Thymus (tissue), 11 donors: ENCODE results near the gene C19orf25. TPM values are rescaled to one million over a fixed set of nuclear protein-coding genes. Genes with fewer than 3 reads are reported as not detected.

ENCODE experiments used
- DNase-seq, 9 donors: peaks; one replicate each; pipeline ENCODE4 v3.0.0-alpha.2; 2013; ENCODE audit warnings: low spot score in 9 of 9, low read depth in 6 of 9, missing footprints in 1 of 9
- H3K27ac ChIP-seq, 2 donors: one replicate each; pipeline ENCODE4 v1.5.1; 2013; ENCODE audit warnings: control low read depth in 1 of 2, low read depth in 1 of 2, low read length in 1 of 2, mild to moderate bottlenecking in 1 of 2, moderate library complexity in 1 of 2
- H3K27me3 ChIP-seq, 2 donors: one replicate each; pipeline ENCODE4 v1.5.1; 2013; ENCODE audit warnings: low read length in 1 of 2; ENCODE audit not compliant: control insufficient read depth in 2 of 2, insufficient read depth in 1 of 2
- H3K36me3 ChIP-seq, 2 donors: one replicate each; pipeline ENCODE4 v1.5.1; 2013; ENCODE audit warnings: low read length in 1 of 2, mild to moderate bottlenecking in 1 of 2, moderate library complexity in 1 of 2; ENCODE audit not compliant: control insufficient read depth in 2 of 2, insufficient read depth in 2 of 2
- H3K4me1 ChIP-seq, 2 donors: one replicate each; pipeline ENCODE4 v1.5.1; 2013; ENCODE audit warnings: low read length in 2 of 2; ENCODE audit not compliant: control insufficient read depth in 2 of 2, insufficient read depth in 2 of 2
- H3K4me3 ChIP-seq, 2 donors: one replicate each; pipeline ENCODE4 v1.5.1; 2013; ENCODE audit warnings: low read length in 2 of 2, control low read depth in 1 of 2, mild to moderate bottlenecking in 1 of 2
- H3K9me3 ChIP-seq, 2 donors: one replicate each; pipeline ENCODE4 v1.5.1; 2013; ENCODE audit warnings: low read length in 1 of 2, mild to moderate bottlenecking in 1 of 2; ENCODE audit not compliant: control insufficient read depth in 2 of 2, insufficient read depth in 1 of 2
- WGBS: extraction: QIAGEN DNeasy Blood & Tissue Kit; methylation state at CpG from one replicate; pipeline ENCODE4 v1.1.7; 2013; 5-methylcytosine and 5-hydroxymethylcytosine counted together
- polyA plus RNA-seq: library from polyadenylated mRNA; stranded (reverse); fragments of 200-250 nt; gene quantifications from one replicate; pipeline ENCODE4 v1.2.3, GENCODE V29; 2013
- total RNA-seq: library from RNA; stranded (reverse); fragments of 120-200 nt; gene quantifications from one replicate; pipeline ENCODE4 v1.2.4, GENCODE V29; 2013
- donor health status: healthy.

Gene C19orf25
- total and polyA plus RNA-seq, 2 donors: 22.8 to 38.1 TPM

DNA sequence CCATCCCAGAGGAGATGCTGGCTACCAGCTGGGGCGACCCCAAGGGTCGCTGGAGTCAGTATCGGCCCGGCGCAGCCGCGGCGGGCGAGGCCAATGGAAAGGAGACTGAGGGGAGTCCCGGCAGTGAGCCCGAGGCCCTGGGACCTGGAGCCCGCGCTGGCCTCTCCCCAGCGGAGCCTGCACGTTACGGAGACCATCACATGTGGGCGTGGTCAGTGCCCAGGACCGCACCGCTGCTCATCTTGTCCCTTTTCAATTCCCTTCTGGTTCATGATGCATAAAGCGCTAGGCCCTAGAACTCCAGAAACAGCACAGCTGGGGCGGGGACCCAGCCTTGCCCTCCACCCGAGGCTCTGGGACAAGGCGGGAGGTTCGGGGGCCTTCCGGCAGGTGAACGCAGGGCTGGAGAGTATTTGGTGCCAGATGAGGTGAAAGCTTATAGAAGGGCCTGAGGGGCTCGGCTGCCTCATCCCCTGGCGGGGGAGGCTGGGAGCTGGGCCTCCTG is 8.0 kb downstream of the C19orf25 start:
- Histone ChIP-seq H3K4me1 (peaks cover 18 to 20% of the 10 kb centered on the region in 2 donors), H3K27ac (no peak overlapping the region), H3K9me3 (peaks cover 0 to 9% of the 10 kb centered on the region in 2 donors), H3K4me3 (peak overlapping the region in 1 of 2 donors; percentile 47), H3K36me3 (peaks cover 5 to 18% of the 10 kb centered on the region in 2 donors), H3K27me3 (peaks cover 74 to 75% of the 10 kb centered on the region in 2 donors)
- WGBS: 12% methylated on average over 28 of the region's 28 CpGs
- DNase-seq: no peak

DNA sequence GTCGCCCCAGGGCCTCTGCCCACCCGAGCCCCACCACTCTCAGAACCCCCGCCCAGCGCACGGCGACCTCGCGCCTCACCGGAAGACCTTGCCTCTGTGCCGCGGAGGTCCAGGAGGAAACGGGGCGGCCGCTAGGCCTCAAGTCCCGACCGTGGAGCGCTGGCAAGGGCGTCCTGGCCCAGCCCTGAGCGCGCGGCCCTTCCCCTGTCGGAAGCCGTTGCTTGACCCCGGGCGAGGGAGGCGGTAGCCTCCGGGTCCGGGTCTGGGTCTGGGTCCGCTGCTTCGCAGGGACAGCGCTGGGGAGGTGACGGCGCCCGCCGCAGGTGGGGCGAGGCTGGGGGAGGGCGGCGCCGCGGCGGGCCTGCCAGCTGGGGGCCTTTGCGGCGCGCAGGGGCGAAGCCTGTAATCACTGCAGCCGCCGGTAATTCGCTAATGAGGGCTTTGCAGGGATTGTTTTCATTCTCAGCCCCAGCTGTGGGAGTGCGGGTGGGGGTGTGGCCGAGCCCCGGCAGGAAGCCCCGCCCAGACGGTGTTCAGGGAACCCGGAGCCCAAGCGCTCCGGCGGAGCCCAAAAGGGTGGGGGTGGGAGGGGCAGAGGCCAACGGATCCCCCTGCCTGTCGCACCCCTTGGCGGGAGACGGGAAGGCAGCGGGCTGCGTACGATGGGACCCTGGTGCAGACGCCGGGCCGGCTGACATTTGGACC is 8.6 kb downstream of the C19orf25 start:
- H3K4me3 ChIP-seq: peak overlapping the region in 1 of 2 donors; percentile 47
- 1% methylated on average over 67 of the region's 67 CpGs for WGBS
- no peak overlapping the region for H3K27ac ChIP-seq
- DNase-seq: peak in 3 of 9 donors; percentile 54 to 67 (median 57)
- peaks cover 80 to 81% of the 10 kb centered on the region in 2 donors for H3K27me3 ChIP-seq
- peaks cover 2 to 9% of the 10 kb centered on the region in 2 donors for H3K9me3 ChIP-seq
- H3K36me3 ChIP-seq: peaks cover 0 to 12% of the 10 kb centered on the region in 2 donors
- peaks cover 18 to 20% of the 10 kb centered on the region in 2 donors for H3K4me1 ChIP-seq

DNA sequence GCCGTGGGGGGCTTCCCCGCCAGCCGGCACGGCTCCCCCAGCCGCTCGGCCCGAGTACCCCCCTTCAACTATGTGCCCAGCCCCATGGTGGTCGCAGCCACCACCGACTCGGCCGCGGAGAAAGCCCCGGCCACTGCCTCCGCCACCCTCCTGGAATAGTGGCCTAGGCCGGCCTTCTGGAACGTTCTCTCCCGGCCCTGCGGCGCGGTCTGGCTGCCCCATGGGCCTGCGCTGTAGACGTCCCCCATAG is 9.0 kb downstream of the C19orf25 start:
- WGBS: 5% methylated on average over 22 of the region's 22 CpGs
- Histone ChIP-seq H3K9me3 (peaks cover 2 to 9% of the 10 kb centered on the region in 2 donors), H3K4me3 (peak overlapping the region in 1 of 2 donors; percentile 47), H3K36me3 (peaks cover 0 to 8% of the 10 kb centered on the region in 2 donors), H3K27ac (no peak overlapping the region), H3K27me3 (peaks cover 85 to 86% of the 10 kb centered on the region in 2 donors), H3K4me1 (peaks cover 18 to 20% of the 10 kb centered on the region in 2 donors)
- DNase-seq: no peak

DNA sequence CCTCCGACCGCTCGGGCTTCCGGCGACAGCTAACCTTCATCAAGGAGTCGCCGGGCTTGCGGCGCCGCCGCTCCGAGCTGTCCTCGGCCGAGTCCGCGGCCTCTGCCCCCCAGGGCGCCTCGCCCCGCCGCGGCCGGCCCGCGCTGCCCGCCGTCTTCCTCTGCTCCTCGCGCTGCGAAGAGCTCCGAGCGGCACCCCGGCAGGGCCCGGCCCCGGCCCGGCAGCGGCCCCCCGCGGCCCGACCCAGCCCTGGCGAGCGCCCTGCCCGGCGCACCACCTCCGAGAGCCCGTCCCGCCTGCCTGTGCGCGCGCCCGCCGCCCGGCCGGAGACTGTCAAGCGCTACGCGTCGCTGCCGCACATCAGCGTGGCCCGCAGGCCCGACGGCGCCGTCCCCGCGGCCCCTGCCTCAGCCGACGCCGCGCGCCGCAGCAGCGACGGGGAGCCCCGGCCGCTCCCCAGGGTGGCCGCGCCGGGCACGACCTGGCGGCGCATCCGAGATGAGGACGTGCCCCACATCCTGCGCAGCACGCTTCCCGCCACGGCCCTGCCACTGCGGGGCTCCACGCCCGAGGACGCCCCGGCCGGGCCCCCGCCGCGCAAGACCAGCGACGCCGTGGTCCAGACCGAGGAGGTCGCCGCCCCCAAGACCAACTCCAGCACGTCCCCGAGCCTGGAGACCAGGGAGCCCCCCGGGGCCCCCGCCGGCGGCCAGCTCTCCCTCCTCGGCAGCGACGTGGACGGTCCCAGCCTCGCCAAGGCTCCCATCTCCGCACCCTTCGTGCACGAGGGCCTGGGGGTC is 9.6 kb downstream of the C19orf25 start:
- 1% methylated on average over 117 of the region's 117 CpGs for WGBS

GRCh38 chr19:1468821-1469254 is 10.2 kb downstream of the C19orf25 start:
- Histone ChIP-seq H3K27ac (no peak overlapping the region), H3K4me1 (peaks cover 18 to 20% of the 10 kb centered on the region in 2 donors), H3K4me3 (peak overlapping the region in 1 of 2 donors; percentile 47), H3K27me3 (peaks cover 86 to 94% of the 10 kb centered on the region in 2 donors), H3K36me3 (no peaks in the 10 kb centered on the region), H3K9me3 (peaks cover 2 to 9% of the 10 kb centered on the region in 2 donors)
- DNase-seq: no peak
- 2% methylated on average over 47 of the region's 47 CpGs for WGBS

More for the DNA sequence above, 9.6 kb downstream of the C19orf25 start:
- Histone ChIP-seq H3K4me3 (peak overlapping the region in 1 of 2 donors; percentile 47), H3K9me3 (peaks cover 2 to 9% of the 10 kb centered on the region in 2 donors), H3K4me1 (peaks cover 18 to 20% of the 10 kb centered on the region in 2 donors), H3K36me3 (peaks cover 0 to 3% of the 10 kb centered on the region in 2 donors), H3K27ac (no peak overlapping the region), H3K27me3 (peaks cover 86 to 91% of the 10 kb centered on the region in 2 donors)
- DNase-seq: no peak

DNA sequence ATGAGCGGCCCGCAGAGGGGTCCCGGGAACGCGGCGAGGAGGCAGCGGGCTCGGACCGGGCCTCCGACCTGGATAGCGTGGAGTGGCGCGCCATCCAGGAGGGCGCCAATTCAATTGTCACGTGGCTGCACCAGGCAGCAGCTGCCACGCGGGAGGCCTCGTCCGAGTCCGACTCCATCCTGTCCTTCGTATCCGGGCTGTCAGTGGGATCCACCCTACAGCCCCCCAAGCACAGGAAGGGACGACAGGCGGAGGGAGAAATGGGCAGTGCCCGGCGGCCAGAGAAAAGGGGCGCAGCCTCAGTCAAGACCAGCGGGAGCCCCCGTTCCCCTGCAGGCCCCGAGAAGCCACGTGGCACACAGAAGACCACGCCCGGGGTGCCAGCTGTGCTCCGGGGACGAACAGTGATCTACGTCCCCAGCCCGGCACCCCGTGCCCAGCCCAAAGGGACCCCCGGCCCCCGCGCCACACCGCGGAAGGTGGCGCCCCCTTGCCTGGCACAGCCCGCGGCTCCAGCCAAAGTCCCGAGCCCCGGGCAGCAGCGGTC is 10.7 kb downstream of the C19orf25 start:
- Histone ChIP-seq H3K9me3 (peaks cover 2 to 9% of the 10 kb centered on the region in 2 donors), H3K4me3 (peak overlapping the region in 1 of 2 donors; percentile 47), H3K27me3 (peaks cover 85 to 89% of the 10 kb centered on the region in 2 donors), H3K4me1 (peaks cover 18 to 20% of the 10 kb centered on the region in 2 donors), H3K27ac (no peak overlapping the region), H3K36me3 (no peaks in the 10 kb centered on the region)
- no peak for DNase-seq
- 7% methylated on average over 49 of the region's 49 CpGs for WGBS

DNA sequence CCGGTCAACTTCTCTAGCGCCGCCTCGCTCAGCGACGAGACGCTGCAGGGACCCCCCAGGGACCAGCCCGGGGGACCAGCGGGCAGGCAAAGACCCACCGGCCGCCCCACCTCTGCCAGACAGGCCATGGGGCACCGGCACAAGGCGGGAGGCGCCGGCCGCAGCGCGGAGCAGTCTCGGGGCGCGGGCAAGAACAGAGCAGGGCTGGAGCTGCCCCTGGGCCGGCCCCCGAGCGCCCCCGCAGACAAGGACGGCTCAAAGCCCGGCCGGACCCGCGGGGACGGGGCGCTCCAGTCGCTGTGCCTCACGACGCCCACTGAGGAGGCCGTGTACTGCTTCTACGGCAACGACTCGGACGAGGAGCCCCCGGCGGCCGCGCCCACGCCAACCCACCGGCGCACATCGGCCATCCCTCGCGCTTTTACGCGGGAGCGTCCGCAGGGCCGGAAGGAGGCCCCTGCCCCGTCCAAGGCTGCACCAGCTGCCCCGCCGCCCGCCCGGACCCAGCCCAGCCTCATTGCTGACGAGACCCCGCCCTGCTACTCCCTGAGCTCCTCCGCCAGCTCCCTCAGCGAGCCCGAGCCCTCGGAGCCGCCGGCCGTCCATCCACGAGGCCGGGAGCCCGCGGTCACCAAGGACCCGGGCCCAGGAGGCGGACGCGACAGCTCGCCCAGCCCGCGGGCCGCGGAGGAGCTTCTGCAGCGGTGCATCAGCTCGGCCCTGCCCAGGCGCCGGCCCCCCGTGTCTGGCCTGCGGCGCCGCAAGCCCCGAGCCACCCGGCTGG is 11.3 kb downstream of the C19orf25 start:
- H3K27ac ChIP-seq: no peak overlapping the region
- H3K27me3 ChIP-seq: peaks cover 78 to 82% of the 10 kb centered on the region in 2 donors
- DNase-seq: no peak
- 4% methylated on average over 92 of the region's 92 CpGs for WGBS
- H3K4me1 ChIP-seq: peaks cover 18 to 20% of the 10 kb centered on the region in 2 donors
- no peaks in the 10 kb centered on the region for H3K36me3 ChIP-seq
- no peak overlapping the region for H3K4me3 ChIP-seq
- H3K9me3 ChIP-seq: peaks cover 2 to 9% of the 10 kb centered on the region in 2 donors

DNA sequence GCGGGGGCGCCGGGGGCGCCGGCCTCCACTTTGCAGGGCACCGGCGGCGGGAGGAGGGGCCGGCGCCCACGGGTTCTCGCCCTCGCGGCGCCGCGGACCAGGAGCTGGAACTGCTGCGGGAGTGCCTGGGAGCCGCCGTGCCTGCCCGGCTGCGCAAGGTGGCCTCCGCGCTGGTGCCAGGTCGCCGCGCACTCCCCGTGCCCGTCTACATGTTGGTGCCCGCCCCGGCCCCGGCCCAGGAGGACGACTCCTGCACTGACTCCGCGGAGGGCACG is 11.9 kb downstream of the C19orf25 start:
- H3K4me3 ChIP-seq: no peak overlapping the region
- WGBS: 4% methylated on average over 36 of the region's 36 CpGs
- DNase-seq: no peak
- H3K9me3 ChIP-seq: peaks cover 2 to 9% of the 10 kb centered on the region in 2 donors
- H3K27ac ChIP-seq: no peak overlapping the region
- peaks cover 18 to 20% of the 10 kb centered on the region in 2 donors for H3K4me1 ChIP-seq
- no peaks in the 10 kb centered on the region for H3K36me3 ChIP-seq
- peaks cover 73 to 77% of the 10 kb centered on the region in 2 donors for H3K27me3 ChIP-seq
